Stimulated activated CD8-positive, alpha-beta memory T cell treated with anti-CD3 and anti-CD28 coated beads, Interleukin-4, amount 100 ng/mL, for 24 hours (primary cell): ENCODE results near the gene CHKB.
"Not testable (repeated sequence)": the region's sequence is repeated elsewhere in the genome, so short reads cannot be mapped to it uniquely, and the experiment has no call there.

Experiments
- DNase-seq: peaks from one replicate; pipeline ENCODE4 v3.0.0-alpha.2; 2020; ENCODE audit warnings: low read depth

The CHKB gene

DNA sequence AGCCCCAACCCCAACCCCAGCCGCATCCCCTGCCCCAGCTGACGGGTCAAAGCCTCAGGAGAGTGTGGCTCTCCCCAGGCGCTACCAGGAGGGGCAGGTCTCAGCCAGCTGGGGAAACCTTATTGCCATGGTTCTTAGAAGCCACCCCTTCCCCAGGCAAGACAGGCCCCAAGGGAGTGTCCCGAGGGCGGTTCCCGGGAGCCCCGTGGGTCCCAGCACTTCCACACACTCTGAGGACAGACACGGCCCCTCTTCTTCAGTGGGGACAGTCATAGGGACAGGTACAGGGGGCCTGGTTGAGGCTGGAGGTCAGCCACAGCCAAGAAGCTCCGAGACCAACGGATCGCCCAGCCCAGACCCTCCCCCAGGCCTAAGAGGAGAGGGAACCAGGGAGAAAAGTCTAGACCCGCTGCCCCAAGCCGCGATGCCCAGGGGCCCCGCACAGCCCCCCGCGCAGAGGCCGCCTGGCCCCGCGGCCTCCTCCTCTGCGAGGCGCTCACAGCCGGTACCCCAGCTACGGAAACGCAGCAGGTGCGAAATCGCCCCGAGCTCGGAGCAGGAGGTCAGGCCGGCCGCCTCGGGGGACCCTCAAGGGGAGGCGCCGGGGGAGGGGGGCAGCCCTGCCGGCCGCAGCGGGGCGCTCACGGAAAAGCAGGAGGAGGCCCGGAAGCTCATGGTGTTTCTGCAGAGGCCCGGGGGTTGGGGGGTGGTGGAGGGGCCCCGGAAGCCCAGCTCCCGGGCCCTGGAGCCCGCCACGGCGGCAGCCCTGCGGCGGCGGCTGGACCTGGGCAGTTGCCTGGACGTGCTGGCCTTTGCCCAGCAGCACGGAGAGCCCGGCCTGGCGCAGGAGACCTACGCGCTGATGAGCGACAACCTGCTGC is 34.4 kb downstream of the CHKB start:
- DNase-seq: no peak

DNA sequence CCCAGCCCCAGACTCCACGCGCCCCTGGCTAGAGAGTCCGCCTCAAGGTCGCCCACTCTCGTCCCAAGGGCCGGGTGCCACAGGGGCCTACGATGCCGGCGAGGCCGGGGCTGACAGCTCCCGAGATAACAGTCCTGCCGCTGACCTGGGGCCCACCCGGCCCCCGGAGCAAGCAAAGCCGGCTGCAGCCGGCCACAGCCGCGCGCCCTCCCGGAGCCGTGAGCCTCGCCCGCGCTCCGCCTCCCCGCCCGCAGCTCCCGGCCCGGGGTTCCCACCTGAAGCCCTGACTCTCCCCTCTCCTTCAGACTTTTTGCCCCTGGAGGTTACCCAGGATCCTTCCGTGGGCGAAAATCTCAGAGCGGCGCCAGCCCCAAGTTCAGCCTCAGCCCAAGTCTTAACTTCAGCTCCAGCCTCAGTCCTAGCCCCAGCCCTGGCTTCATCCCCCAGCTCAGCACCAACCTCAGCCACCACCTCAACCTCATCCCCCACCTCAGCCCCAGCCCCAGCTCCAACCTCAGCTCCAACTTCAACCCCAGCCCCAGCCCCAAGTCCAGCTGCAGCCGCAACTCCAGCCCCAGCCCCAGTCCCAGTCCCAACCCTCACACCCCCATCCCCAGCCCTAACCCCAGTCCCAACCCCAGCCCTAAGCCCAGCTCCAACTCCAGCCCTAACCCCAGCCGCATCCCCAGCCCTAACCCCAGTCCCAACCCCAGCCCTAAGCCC is 35.2 kb downstream of the CHKB start:
- DNase-seq: no peak

DNA sequence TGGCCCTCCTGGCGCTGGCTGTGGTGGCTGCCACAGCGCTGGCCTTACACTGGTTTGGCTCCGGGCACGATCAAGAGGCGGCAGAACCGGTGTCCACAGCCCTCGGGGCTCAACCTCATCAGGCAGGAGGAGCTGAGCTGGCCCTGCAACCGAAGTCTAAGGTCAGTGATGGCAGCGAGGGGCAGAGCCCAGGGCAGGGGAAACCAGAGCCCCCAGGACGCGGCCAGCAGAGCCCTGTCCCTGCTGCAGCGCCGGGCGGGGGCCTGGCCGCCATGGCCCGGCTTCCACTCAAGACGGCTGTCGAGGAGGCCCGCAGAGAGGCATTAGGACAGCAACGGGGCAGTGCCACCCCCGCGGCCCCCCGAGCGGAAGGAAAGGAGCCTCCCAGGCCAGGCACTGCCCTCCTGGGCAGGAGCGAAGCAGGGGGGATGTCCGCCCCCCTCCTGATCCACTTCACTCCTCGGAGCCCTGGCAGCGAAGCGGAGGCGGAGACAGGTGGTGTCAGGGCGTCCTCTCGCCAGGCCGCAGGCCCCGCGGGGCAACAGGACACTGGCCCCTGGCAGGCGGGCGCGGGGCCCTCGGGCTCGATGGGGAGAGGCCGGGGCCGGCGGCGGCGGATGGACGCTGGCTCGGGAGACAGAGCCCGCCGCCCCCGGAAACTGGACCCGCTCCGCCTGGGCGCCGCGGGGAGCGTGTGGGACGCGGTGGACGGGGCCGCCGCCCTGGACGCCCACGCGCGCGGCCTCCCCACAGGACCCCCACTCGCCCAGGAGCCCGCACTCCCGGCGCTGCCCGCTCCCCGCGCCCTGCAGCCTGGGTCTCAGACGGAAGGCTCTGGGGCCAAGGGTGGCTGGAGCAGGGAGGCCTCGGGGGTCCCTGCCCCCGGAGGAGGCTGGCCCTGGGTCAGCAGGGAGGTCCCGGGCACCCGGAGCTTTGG is 36.1 kb downstream of the CHKB start:
- DNase-seq: no peak

DNA sequence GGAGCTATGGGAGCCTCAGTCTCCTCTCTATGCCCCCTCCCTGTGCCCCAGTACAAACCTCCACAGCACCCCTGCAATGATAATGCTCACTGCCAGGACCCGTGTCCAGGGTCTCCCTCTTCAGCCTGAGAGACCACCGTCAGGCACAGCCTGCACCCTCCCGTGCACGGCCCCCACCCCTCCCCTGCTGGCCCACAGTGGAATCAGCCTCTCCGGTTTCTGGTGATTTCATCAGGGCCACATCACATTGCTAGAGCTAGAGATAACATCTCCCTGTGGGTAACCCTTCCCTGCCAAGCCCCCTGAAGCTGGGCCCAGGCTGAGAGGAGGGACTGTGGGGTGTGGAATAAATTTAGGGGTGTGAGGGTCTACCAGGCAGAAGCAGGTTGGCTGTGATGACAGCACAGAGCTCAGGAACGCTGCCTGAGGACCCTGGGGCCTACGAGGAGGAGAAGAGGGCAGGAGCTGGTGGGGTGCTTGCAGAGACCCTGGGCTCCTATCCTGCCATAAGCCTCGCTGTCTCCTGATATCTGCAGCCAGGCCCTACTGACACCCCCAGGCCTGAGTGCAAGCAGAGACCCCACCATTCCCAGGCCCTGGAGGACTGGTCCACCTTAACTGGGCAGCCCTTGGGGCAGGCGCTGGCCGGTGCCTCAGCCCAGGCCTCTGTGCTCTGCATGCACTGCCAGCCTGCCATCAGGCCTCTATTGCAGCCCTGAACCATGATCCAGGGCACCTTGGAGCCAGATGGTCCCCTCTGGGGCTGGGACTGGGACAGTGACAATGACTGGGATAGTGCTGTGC is 36.9 kb downstream of the CHKB start, which contains the start of gene KLHDC7B:
Gene KLHDC7B (plus strand): TSS at position 378 of the 804 bp plus-strand sequence. CDS start 345 bp downstream, at position 723.
- DNase-seq: no peak

DNA sequence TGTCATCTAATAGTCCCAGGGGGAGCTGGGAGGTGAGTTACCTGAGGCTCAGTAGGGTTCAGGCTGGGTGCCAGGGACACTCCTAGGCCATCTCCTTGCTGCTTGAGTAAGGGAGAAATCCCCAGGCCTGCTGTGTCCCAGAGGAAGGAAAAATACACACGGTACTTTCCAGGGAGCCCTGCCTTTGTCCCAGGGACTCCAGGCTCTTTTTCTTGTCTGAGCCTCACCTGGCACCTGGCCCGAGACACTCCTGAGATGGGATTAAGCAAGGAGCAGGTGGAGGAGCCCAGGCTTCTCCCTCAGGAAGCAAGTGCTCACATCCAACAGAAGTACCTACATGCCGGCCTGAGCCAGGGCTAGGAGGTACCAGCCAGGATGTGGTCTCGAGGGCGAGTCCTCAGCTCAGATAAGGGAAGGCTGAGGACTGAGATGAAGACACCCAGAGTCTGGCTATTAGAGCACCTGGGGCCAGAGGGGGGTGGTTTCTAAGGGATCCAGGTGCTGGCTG is 37.8 kb downstream of the CHKB start:
- no peak for DNase-seq

DNA sequence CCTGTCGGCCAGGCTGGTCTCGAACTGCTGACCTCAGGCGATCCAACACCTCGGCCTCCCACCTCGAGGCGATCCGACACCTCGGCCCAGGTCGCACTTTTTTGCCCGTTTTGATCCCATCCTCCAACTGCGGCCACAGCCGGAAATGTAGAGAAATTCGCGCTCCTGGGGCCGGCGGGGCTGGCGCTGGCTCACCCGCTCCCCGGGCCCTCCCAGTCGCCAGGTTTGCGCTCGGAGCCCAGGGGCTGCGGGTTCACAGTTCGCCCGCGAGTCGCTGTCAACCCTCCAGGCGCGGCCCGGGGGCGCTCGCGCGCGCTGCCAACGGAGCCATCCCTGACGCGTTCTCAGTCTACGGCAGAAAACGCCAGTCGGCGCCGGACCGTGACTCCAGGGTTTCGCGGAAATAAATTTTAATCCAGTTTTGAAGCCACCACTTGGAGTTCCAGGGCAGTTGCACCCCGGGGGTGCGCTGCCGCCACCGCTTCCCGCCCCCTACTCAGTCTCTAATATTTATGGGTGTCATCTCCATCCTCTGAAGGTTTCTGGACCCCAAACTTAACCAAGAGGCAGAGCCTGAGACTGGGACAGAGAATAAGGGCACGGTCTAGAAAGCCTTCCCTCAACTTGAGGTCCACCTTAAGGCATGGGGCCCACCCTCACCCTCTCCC is 38.4 kb downstream of the CHKB start:
- peak; percentile 77 for DNase-seq

DNA sequence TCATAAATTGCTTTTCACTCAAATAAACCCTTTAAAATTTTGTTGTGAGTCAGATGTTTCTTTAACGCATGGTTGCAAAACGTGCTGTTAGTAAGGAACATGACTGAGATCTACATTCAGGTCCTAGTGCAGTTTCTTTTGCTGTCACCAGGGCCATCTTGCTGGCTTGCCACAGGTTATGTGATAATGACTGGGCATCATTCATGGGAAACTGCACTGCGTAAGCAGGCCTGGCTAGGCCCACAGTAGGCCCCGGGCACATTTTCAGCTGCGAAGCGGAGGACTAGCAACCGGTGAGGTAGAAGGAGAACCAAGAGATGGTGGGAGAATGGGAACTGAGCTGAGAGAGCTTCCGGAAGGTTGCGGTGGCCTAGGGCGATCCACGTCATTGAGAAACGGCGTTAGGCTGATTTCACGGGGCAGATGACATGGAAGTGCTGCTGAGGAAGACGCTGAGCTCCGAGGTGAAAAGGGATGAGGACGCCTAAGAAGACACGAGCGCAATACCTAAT is 40.2 kb downstream of the CHKB start:
- no peak for DNase-seq

DNA sequence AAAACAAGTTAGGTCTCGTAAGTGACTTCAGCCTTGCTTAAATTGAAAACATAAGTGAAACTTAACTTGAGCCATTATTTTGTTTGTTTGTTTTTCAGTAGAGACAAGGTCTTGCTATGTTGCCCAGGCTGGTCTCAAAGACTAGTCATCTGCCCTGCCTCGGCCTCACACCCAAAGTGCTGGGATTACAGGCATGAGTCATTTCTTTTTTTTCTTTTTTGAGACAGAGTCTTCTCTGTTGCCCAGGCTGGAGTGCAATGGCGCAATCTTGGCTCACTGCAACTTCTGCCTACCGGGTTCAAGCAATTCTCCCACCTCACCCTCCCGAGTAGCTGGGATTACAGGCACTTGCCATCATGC is 41.0 kb downstream of the CHKB start:
- DNase-seq: not testable (repeated sequence)

DNA sequence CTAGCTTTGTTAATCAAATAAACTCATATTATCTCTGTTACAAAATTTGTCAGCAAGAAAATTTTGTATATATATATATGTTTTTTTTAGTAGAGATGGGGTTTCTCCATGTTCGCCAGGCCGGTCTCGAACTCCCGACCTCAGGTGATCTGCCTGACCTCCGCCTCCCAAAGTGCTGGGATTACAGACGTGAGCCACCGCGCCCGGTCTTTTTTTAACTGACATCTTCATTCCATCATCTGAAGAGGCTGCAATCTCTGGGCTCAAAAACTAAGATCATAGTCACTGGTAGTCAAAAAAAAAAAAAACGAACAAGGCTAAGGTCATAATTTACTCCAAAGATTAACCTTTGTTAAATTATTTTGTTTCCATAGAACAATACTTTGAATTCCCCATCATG is 42.3 kb downstream of the CHKB start:
- no peak for DNase-seq

DNA sequence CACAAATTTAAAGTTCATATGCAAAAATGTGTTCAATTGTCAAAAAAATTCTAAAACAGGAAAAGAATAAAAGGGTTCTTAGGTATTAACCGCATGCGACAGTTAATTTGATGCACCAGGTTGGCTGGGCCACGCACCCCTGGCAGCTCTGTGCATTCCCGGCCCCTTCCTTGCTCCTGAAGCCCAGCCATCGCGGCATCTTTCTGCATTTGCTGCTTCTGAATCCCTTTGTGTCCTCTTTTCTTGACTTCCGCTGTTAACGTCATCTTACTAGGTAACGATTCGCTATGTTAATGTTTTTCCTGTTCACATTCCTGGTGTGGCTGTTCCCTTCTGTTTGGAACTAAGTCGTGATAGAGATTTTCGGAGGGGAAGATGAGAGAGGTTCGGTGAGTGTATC is 44.9 kb downstream of the CHKB start:
- no peak for DNase-seq

DNA sequence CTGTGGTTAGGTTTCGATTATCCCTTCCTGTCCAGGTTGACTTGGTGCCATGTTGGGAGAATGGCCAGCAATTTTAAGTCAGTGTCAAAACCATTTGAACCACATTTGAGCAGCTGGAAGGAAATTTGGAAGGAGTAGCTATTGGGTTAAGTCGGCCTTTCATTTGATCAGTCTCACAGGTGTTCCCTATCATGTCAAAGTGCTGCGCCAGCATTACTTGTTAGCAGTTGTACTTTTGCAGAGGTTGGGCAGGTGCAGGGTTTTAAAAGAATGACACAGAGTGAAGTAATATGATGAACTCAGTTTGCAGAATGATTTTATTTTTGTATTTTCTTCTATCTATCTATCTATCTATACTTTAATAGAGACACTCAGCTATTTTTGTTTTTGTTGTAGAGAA is 46.4 kb downstream of the CHKB start:
- no peak for DNase-seq

DNA sequence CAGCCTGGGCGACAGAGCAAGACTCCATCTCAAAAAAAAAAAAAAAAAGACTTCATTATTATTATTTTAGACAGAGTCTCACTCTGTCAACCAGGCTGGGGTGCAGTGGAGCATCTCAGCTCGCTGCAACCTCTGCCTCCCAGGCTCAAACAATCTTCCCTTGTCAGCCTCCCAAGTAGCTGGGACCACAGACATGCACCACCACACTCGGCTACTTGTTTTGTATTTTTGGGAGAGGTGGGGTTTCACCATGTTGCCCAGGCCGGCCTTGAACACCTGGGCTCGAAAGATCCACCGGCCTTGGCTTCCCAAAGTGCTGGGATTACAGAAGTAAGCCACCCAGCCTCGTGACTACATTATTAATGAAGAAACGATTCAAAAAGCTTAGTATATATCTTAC is 47.5 kb downstream of the CHKB start:
- DNase-seq: no peak

DNA sequence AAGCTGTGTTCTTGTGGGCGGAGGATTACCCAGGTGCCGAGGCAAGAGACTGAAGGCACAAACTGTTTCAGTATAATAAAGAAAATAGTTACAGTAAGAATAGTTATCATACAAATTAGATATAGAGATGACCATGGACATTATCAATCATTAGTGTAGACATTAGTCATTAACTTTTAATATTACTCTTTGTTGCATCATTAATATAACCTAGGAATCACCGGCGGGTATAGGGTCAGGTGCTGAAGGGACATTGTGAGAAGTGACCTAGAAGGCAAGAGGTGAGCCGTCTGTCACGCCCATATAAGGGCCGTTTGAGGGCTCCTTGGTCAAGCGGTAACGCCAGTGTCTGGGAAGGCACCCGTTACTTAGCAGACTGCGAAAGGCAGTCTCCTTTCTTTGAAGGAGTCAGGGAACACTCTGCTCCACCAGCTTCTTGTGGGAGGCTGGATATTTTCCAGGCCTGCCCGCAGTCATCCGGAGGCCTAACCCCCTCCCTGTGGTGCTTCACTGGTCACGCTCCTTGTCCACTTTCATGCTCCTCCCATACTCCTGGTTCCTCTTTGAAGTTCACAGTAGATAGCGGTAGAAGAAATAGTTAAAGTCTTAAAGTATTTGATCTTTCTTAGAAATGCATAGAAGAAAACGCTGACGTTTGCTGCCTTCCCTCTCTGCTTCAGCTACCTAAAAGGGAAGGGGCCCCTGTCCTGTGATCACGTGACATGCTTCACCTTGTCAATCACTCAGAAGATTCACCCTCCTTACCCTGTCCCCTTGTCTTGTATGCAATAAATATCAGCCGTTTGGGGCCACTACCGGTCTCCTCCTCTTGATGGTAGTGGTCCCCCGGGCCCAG is 48.6 kb downstream of the CHKB start:
- DNase-seq: not testable (repeated sequence)

DNA sequence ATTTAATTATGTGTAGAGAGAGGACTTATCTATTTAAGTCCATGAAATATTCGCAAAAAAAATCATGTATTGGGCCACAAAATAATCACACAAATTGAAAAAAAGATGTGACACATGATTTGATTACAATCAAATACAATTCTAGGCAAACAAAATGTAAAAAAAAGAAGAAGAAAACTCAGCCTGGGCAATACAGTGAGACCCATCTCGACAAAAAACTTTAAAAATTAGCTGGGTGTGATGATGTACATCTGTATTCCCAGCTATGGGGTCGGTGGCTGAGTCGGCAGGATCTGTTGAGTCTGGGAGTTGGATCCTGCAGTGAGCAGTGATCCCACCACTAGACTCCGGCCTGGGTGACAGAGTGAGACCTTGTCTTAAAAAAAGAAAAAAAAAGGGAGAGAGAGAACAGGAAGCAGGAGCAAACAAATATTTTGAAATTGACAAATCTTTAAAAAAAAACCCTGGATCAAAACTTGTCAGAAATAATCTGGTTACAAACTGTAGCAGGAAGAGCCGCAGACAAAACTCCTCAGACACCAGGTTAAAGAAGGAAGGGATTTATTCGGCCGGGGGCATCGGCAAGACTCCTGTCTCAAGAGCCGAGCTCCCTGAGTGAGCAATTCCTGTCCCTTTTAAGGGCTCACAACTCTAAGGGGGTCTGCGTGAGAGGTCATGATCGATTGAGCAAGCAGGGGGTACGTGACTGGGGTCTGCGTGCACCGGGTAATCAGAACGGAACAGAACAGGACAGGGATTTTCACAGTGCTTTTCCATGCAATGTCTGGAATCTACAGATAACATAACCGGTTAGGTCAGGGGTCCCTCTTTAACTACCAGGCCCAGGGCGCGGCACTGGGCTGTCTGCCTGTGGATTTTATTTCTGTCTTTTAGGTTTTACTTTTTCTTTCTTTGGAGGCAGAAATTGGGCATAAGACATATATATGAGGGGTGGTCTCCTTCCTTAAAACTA is 49.5 kb downstream of the CHKB start:
- no peak for DNase-seq

DNA sequence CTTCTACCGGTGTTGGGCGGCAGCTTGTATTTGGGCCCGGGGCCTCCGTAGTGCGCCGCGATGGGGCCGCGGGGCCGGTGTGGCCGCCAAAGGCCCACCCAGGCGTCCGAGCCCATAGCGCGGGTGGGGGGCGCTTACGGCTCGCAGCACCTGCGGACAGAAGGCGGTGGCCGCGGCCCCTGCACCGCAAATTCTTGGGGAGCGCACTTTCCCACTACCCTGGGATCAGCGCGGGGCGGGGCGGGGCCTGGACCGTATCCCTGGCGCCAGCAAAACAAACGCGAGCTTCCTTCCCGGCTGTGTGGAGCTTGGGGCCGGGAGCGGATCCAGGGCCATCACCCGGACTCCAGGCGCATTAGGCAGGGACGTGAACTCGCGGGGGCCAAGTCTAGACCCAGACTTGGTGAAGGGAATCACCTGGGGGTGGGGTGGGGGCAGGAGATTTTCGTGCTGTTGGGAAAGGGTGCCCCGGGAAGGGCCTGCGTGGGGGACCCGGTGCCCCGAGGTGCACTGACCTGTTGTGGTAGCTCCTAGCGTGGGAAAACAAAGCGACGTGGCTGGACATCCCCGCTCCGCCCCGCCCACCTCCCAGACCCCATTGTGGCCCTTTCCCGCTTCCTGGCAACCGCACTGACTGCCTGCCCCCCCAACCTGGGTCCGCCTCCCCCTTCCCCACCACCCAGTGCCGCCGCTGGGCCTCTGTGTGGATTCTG is 50.5 kb downstream of the CHKB start:
- DNase-seq: no peak

DNA sequence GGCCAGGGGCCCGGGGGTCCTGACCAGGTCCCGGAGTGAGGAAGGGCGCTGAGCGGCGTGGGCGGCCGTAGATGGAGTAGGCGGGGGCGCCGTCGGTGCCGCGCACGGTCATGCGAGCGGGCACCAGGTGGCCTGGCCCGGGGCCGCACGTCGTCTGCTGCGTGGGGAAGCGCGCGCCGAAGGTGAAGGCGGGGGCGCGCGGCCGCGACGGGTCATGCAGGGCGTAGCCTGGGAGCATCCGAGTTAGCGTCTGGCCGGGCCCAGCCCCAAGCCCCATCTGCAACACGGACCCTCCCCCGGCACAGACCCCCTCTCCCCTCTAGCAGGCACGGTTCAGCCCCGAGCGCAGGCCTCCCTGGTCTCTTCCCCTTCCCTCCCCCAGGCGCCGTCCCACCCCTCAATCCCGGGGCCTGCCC is 51.1 kb downstream of the CHKB start:
- DNase-seq: peak; percentile 49

DNA sequence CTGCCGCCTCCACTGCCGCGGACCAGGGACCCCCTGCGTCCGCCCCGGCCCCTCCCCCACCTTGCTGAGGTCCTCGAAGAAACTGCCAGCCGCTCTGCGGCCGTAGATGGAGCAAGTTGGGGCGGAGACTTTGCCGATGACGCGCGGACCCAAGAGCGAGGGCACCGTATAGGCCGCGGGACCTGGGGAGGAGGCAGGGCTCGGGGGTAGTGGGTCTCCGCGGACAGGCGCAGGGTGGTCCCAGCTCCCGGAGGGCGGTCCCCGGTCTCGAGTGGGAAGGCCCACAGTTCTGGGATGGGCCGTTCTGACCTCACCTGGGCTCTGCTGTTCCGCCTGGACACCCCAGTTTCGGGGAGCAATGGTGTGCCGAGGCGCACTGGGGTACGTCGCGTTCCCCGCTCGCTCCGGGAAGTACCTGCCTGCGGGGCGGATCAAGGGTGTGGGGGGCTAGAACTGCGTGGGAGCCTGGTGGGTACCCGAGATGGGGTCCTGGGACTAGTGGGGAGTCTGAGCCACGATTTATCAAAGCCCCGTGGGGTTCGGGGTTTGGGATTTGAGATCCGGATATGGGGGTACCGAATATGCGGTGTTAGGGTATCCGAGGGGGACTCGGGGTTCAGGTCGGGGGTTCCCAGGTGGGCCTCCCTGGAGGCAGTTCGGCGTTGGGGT is 51.6 kb downstream of the CHKB start:
- peak; percentile 70 for DNase-seq
